Measurements from ENCODE around the gene CDH12.

DNA sequence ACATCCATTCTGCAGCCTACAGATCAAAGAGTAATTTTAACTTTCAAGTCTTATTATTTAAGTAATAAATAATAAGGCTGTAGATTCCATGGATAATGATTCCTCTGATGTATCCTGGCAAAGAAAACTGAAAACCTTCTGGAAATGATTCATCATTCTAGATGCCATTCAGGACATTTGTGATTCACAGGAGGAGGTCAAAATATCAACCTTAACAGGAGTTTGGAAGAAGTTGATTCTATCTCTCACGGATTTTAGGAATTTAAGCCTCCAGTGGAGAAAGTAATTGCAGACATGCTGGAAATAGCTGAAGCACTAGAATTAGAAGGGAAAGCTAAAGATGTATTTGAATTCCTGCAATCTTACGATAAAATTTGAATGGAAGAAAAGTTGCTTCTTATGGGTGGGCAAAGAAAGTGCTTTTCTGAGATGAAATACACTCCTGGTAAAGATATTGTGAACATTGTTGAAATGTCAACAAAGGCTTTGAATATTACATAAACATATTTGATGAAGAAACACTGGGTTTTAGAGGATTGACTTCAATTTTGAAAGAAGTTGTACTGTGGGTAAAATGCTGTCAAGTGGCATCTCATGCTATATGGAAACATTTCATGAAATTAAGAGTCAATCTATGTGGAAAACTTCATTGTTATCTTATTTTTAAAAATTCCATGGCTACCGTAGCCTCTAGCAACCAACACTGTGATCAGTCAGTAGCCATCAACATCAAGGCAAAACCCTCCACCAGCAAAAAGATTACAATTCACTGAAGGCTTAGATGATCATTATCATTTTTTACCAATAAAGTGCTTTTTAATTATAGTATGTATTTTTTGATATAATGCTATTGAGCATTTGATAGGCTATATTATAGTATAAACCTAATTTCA, 1141.0 kb downstream of the CDH12 start:
- TF ChIP-seq, protein P1, sequence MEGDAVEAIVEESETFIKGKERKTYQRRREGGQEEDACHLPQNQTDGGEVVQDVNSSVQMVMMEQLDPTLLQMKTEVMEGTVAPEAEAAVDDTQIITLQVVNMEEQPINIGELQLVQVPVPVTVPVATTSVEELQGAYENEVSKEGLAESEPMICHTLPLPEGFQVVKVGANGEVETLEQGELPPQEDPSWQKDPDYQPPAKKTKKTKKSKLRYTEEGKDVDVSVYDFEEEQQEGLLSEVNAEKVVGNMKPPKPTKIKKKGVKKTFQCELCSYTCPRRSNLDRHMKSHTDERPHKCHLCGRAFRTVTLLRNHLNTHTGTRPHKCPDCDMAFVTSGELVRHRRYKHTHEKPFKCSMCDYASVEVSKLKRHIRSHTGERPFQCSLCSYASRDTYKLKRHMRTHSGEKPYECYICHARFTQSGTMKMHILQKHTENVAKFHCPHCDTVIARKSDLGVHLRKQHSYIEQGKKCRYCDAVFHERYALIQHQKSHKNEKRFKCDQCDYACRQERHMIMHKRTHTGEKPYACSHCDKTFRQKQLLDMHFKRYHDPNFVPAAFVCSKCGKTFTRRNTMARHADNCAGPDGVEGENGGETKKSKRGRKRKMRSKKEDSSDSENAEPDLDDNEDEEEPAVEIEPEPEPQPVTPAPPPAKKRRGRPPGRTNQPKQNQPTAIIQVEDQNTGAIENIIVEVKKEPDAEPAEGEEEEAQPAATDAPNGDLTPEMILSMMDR (IDR thresholded peaks at IDR 0.05 in 8 of 11, conservative IDR thresholded peaks at IDR 0.05 in 3 of 11), result no peak
- no peak for TF ChIP-seq POLR2A (IDR thresholded peaks at IDR 0.05)
- no peak for TF ChIP-seq POLR2AphosphoS5 (IDR thresholded peaks at IDR 0.05)
